ENCODE results near the gene ODAD3. TPM values are rescaled to one million over a fixed set of nuclear protein-coding genes. Genes with fewer than 3 reads are reported as not detected.
"Not testable (repeated sequence)": the region's sequence is repeated elsewhere in the genome, so short reads cannot be mapped to it uniquely, and the experiment has no call there.

ODAD3 gene
- total and polyA plus RNA-seq, 4 donors = 0.79 to 7.1 (median 5.3) TPM

- Histone ChIP-seq H3K9me3 (ENCODE audit: control insufficient read depth, insufficient read depth, low read length) (no peaks in the 10 kb centered on the region), H3K27me3 (ENCODE audit: control insufficient read depth, insufficient read depth, low read length) (peaks cover 12% of the 10 kb centered on the region), H3K4me1 (ENCODE audit: control insufficient read depth, insufficient read depth, low read length) (peaks cover 41% of the 10 kb centered on the region), H3K36me3 (ENCODE audit: control insufficient read depth, insufficient read depth, low read length) (peaks cover 25% of the 10 kb centered on the region), H3K4me3 (ENCODE audit: low read depth, low read length) (peak overlapping the region; percentile 39), H3K27ac (ENCODE audit: low read depth, low read length) (peak overlapping the region; percentile 2)
- DNase-seq (ENCODE audit: low read depth in 4 of 6, low spot score in 6 of 6) = peak in 1 of 6 donors; percentile 15
- WGBS (ENCODE audit: insufficient coverage) = 60% methylated on average over 16 of the region's 19 CpGs
Observed at GRCh38 chr19:11478167-11479089, 43.5 kb upstream of the ODAD3 start.

- DNase-seq (ENCODE audit: low read depth in 4 of 6, low spot score in 6 of 6) = no peak
- no CpG with 5 or more reads among the region's 8 CpGs for WGBS (ENCODE audit: insufficient coverage)
- no peak overlapping the region for H3K4me3 ChIP-seq (ENCODE audit: low read depth, low read length)
- peaks cover 17% of the 10 kb centered on the region for H3K4me1 ChIP-seq (ENCODE audit: control insufficient read depth, insufficient read depth, low read length)
- no peak overlapping the region for H3K27ac ChIP-seq (ENCODE audit: low read depth, low read length)
- H3K36me3 ChIP-seq (ENCODE audit: control insufficient read depth, insufficient read depth, low read length) = peaks cover 27% of the 10 kb centered on the region
- H3K27me3 ChIP-seq (ENCODE audit: control insufficient read depth, insufficient read depth, low read length) = peaks cover 2% of the 10 kb centered on the region
- H3K9me3 ChIP-seq (ENCODE audit: control insufficient read depth, insufficient read depth, low read length) = no peaks in the 10 kb centered on the region
Observed at GRCh38 chr19:11475861-11476260, 40.9 kb upstream of the ODAD3 start.

GRCh38 chr19:11475343-11475742 is 40.4 kb upstream of the ODAD3 start:
- H3K27me3 ChIP-seq (ENCODE audit: control insufficient read depth, insufficient read depth, low read length); H3K9me3 ChIP-seq (ENCODE audit: control insufficient read depth, insufficient read depth, low read length); H3K27ac ChIP-seq (ENCODE audit: low read depth, low read length); H3K4me3 ChIP-seq (ENCODE audit: low read depth, low read length); DNase-seq (ENCODE audit: low read depth in 4 of 6, low spot score in 6 of 6): not testable (repeated sequence)
- Histone ChIP-seq H3K4me1 (ENCODE audit: control insufficient read depth, insufficient read depth, low read length) (peaks cover 17% of the 10 kb centered on the region), H3K36me3 (ENCODE audit: control insufficient read depth, insufficient read depth, low read length) (peaks cover 28% of the 10 kb centered on the region)
- no CpG with 5 or more reads among the region's 3 CpGs for WGBS (ENCODE audit: insufficient coverage)

- Histone ChIP-seq H3K4me1 (ENCODE audit: control insufficient read depth, insufficient read depth, low read length) (peaks cover 8% of the 10 kb centered on the region), H3K36me3 (ENCODE audit: control insufficient read depth, insufficient read depth, low read length) (peaks cover 39% of the 10 kb centered on the region), H3K4me3 (ENCODE audit: low read depth, low read length) (no peak overlapping the region), H3K27ac (ENCODE audit: low read depth, low read length) (no peak overlapping the region), H3K27me3 (ENCODE audit: control insufficient read depth, insufficient read depth, low read length) (no peaks in the 10 kb centered on the region), H3K9me3 (ENCODE audit: control insufficient read depth, insufficient read depth, low read length) (no peaks in the 10 kb centered on the region)
- no CpG with 5 or more reads among the region's 4 CpGs for WGBS (ENCODE audit: insufficient coverage)
- no peak for DNase-seq (ENCODE audit: low read depth in 4 of 6, low spot score in 6 of 6)
Observed at GRCh38 chr19:11473725-11474124, 38.8 kb upstream of the ODAD3 start.

GRCh38 chr19:11468266-11468845 is 33.4 kb upstream of the ODAD3 start:
- not testable (repeated sequence) for H3K9me3 ChIP-seq (ENCODE audit: control insufficient read depth, insufficient read depth, low read length); H3K4me3 ChIP-seq (ENCODE audit: low read depth, low read length); DNase-seq (ENCODE audit: low read depth in 4 of 6, low spot score in 6 of 6); H3K4me1 ChIP-seq (ENCODE audit: control insufficient read depth, insufficient read depth, low read length); H3K27ac ChIP-seq (ENCODE audit: low read depth, low read length); H3K27me3 ChIP-seq (ENCODE audit: control insufficient read depth, insufficient read depth, low read length)
- 63% methylated on average over 1 of the region's 8 CpGs for WGBS (ENCODE audit: insufficient coverage)
- peaks cover 57% of the 10 kb centered on the region for H3K36me3 ChIP-seq (ENCODE audit: control insufficient read depth, insufficient read depth, low read length)

GRCh38 chr19:11465600-11465999 is 30.7 kb upstream of the ODAD3 start:
- Histone ChIP-seq H3K4me1 (ENCODE audit: control insufficient read depth, insufficient read depth, low read length) (peaks cover 3% of the 10 kb centered on the region), H3K9me3 (ENCODE audit: control insufficient read depth, insufficient read depth, low read length) (no peaks in the 10 kb centered on the region), H3K36me3 (ENCODE audit: control insufficient read depth, insufficient read depth, low read length) (peaks cover 75% of the 10 kb centered on the region), H3K4me3 (ENCODE audit: low read depth, low read length) (no peak overlapping the region), H3K27ac (ENCODE audit: low read depth, low read length) (no peak overlapping the region), H3K27me3 (ENCODE audit: control insufficient read depth, insufficient read depth, low read length) (no peaks in the 10 kb centered on the region)
- DNase-seq (ENCODE audit: low read depth in 4 of 6, low spot score in 6 of 6) = no peak
- WGBS (ENCODE audit: insufficient coverage) = 34% methylated on average over 5 of the region's 8 CpGs

GRCh38 chr19:11464333-11465265 is 29.7 kb upstream of the ODAD3 start:
- Histone ChIP-seq H3K36me3 (ENCODE audit: control insufficient read depth, insufficient read depth, low read length) (peaks cover 78% of the 10 kb centered on the region), H3K4me3 (ENCODE audit: low read depth, low read length) (no peak overlapping the region), H3K27me3 (ENCODE audit: control insufficient read depth, insufficient read depth, low read length) (no peaks in the 10 kb centered on the region), H3K27ac (ENCODE audit: low read depth, low read length) (no peak overlapping the region), H3K4me1 (ENCODE audit: control insufficient read depth, insufficient read depth, low read length) (peaks cover 3% of the 10 kb centered on the region), H3K9me3 (ENCODE audit: control insufficient read depth, insufficient read depth, low read length) (no peaks in the 10 kb centered on the region)
- WGBS (ENCODE audit: insufficient coverage) = 91% methylated on average over 11 of the region's 11 CpGs
- no peak for DNase-seq (ENCODE audit: low read depth in 4 of 6, low spot score in 6 of 6)

- no peaks in the 10 kb centered on the region for H3K9me3 ChIP-seq (ENCODE audit: control insufficient read depth, insufficient read depth, low read length)
- 70% methylated on average over 12 of the region's 12 CpGs for WGBS (ENCODE audit: insufficient coverage)
- DNase-seq (ENCODE audit: low read depth in 4 of 6, low spot score in 6 of 6) = no peak
- peaks cover 84% of the 10 kb centered on the region for H3K36me3 ChIP-seq (ENCODE audit: control insufficient read depth, insufficient read depth, low read length)
- no peaks in the 10 kb centered on the region for H3K27me3 ChIP-seq (ENCODE audit: control insufficient read depth, insufficient read depth, low read length)
- H3K4me1 ChIP-seq (ENCODE audit: control insufficient read depth, insufficient read depth, low read length) = peaks cover under 1% of the 10 kb centered on the region
- no peak overlapping the region for H3K27ac ChIP-seq (ENCODE audit: low read depth, low read length)
- no peak overlapping the region for H3K4me3 ChIP-seq (ENCODE audit: low read depth, low read length)
Observed at GRCh38 chr19:11463391-11463790, 28.5 kb upstream of the ODAD3 start.

- Histone ChIP-seq H3K27ac (ENCODE audit: low read depth, low read length) (no peak overlapping the region), H3K36me3 (ENCODE audit: control insufficient read depth, insufficient read depth, low read length) (peaks cover 94% of the 10 kb centered on the region), H3K4me3 (ENCODE audit: low read depth, low read length) (no peak overlapping the region), H3K9me3 (ENCODE audit: control insufficient read depth, insufficient read depth, low read length) (no peaks in the 10 kb centered on the region), H3K27me3 (ENCODE audit: control insufficient read depth, insufficient read depth, low read length) (no peaks in the 10 kb centered on the region), H3K4me1 (ENCODE audit: control insufficient read depth, insufficient read depth, low read length) (peaks cover 12% of the 10 kb centered on the region)
- no peak for DNase-seq (ENCODE audit: low read depth in 4 of 6, low spot score in 6 of 6)
- WGBS (ENCODE audit: insufficient coverage) = 100% methylated on average over 1 of the region's 2 CpGs
Observed at GRCh38 chr19:11461453-11461852, 26.5 kb upstream of the ODAD3 start.
